Natural killer cell (primary cell): Measurements from ENCODE around the gene EGFL6. TPM values are rescaled to one million over a fixed set of nuclear protein-coding genes. Genes with fewer than 3 reads are reported as not detected.
"Not testable (repeated sequence)": the region's sequence is repeated elsewhere in the genome, so short reads cannot be mapped to it uniquely, and the experiment has no call there.

Source experiments
- ATAC-seq, 3 donors: fragments of 150-1000 bp in 2 of 3; fragments of 200-7000 bp in 1 of 3; cut with Tn5 transposase; 1 replicate in 1 of 3; 2 replicates in 2 of 3; pipeline ENCODE4 v1.10.0; 2021; ENCODE audit warnings: mild to moderate bottlenecking in 2 of 3, moderate library complexity in 2 of 3
- DNase-seq, 2 donors: peaks; one replicate each; pipeline versions ENCODE4 v3.0.0 to v3.0.0-alpha.2; 2013 to 2021; ENCODE audit warnings: mixed read lengths in 1 of 2
- H3K27ac ChIP-seq: one replicate; pipeline ENCODE4 v1.5.1; 2013; ENCODE audit warnings: mild to moderate bottlenecking, low read length
- H3K27me3 ChIP-seq: one replicate; pipeline ENCODE4 v1.6.1; 2013; ENCODE audit warnings: low read length; ENCODE audit not compliant: control insufficient read depth, insufficient read depth
- H3K36me3 ChIP-seq: one replicate; pipeline ENCODE4 v1.6.1; 2013; ENCODE audit warnings: low read length; ENCODE audit not compliant: control insufficient read depth, insufficient read depth
- H3K4me1 ChIP-seq: one replicate; pipeline ENCODE4 v1.6.1; 2013; ENCODE audit warnings: low read length; ENCODE audit not compliant: control insufficient read depth, insufficient read depth
- H3K4me3 ChIP-seq: one replicate; pipeline ENCODE4 v1.5.1; 2013; ENCODE audit warnings: low read length
- H3K9me3 ChIP-seq: one replicate; pipeline ENCODE4 v1.6.1; 2013; ENCODE audit warnings: low read length; ENCODE audit not compliant: control insufficient read depth, insufficient read depth
- H3K27ac Mint-ChIP-seq, 2 donors: one replicate each; pipeline ENCODE4 v1.8.0; 2022; ENCODE audit warnings: mild to moderate bottlenecking in 2 of 2, mixed read lengths in 2 of 2, moderate library complexity in 1 of 2
- H3K27me3 Mint-ChIP-seq, 2 donors: one replicate each; pipeline ENCODE4 v1.8.0; 2022; ENCODE audit warnings: low read depth in 2 of 2, mixed read lengths in 2 of 2
- H3K36me3 Mint-ChIP-seq: one replicate; pipeline ENCODE4 v1.8.0; 2022; ENCODE audit warnings: mixed read lengths
- H3K4me1 Mint-ChIP-seq, 2 donors: one replicate each; pipeline ENCODE4 v1.8.0; 2022; ENCODE audit warnings: mixed read lengths in 2 of 2
- H3K4me3 Mint-ChIP-seq: one replicate; pipeline ENCODE4 v1.8.0; 2022; ENCODE audit warnings: mild to moderate bottlenecking, moderate library complexity, mixed read lengths
- H3K9me3 Mint-ChIP-seq, 2 donors: one replicate each; pipeline ENCODE4 v1.8.0; 2022; ENCODE audit warnings: mixed read lengths in 2 of 2
- CTCF ChIP-seq: fragments of 200-600 bp; IDR thresholded peaks from one replicate; pipeline ENCODE4 v1.8.0; 2022; ENCODE audit warnings: antibody characterized with exemption
- WGBS: methylation state at CpG from one replicate; pipeline ENCODE4 v1.1.7; 2013; ENCODE audit warnings: missing lambda C conversion rate; ENCODE audit not compliant: insufficient coverage; 5-methylcytosine and 5-hydroxymethylcytosine counted together
- intact Hi-C: fragments of 100-400 bp; cut with micrococcal nuclease; formaldehyde crosslinking; loops from one replicate; pipeline ENCODE4 v1.14.2; 2022
- total RNA-seq, 4 donors: library from RNA; stranded (reverse); fragments of 120-200 nt in 1 of 4; gene quantifications; one replicate each; pipeline versions ENCODE4 v1.2.3 to v1.2.4, GENCODE V29; 2013 to 2022

Gene EGFL6
- total RNA-seq, 3 donors from 2014 or later (not counting 1 experiment from before 2014, with no cell fraction given): not detected

GRCh38 chrX:13647709-13648212 lies 78.4 kb downstream of the EGFL6 start:
- intact Hi-C loops: no loop called here
- Histone ChIP-seq H3K36me3 (no peaks in the 10 kb centered on the region), H3K4me3 (no peak overlapping the region), H3K9me3 (no peaks in the 10 kb centered on the region), H3K4me1 (peaks cover 10% of the 10 kb centered on the region), H3K27ac (peak overlapping the region; percentile 70), H3K27me3 (no peaks in the 10 kb centered on the region)
- WGBS: 19% methylated on average over 7 of the region's 8 CpGs
- Mint-ChIP-seq H3K27me3 (peaks cover 0 to 23% of the 10 kb centered on the region in 2 donors), H3K36me3 (no peaks in the 10 kb centered on the region), H3K9me3 (no peaks in the 10 kb centered on the region), H3K4me1 (peaks cover 7 to 11% of the 10 kb centered on the region in 2 donors), H3K27ac (peak overlapping the region; percentile 58 to 94), H3K4me3 (no peak overlapping the region)
- DNase-seq (peak; percentile 56 to 70), ATAC-seq (peak; percentile 69 to 91 (median 77))
- no peak for TF ChIP-seq CTCF

DNA sequence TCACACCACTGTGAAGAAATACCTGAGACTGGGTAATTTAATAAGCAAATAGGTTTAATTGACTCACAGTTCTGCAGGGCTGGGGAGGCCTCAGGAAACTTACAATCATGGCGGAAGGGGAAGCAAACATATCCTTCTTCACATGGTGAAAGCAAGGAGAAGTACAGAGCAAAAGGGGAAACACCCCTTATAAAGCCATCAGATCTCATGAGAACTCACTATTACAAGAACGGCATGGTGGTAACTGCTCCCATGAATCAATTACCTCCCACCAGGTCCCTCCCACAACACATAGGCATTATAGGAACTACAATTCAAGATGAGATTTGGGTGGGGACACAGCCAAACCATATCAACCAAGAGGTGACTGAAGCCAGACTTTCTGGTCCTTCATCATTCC lies 78.9 kb downstream of the EGFL6 start:
- H3K36me3 ChIP-seq, DNase-seq, H3K27me3 ChIP-seq, H3K36me3 Mint-ChIP-seq, H3K9me3 Mint-ChIP-seq, intact Hi-C loops, H3K9me3 ChIP-seq, H3K4me3 ChIP-seq, H3K4me3 Mint-ChIP-seq, ATAC-seq: not testable (repeated sequence)
- H3K27ac Mint-ChIP-seq: peak overlapping the region in 1 of 2 donors; percentile 94
- H3K27ac ChIP-seq: peak overlapping the region; percentile 70
- peaks cover 0 to 23% of the 10 kb centered on the region in 2 donors for H3K27me3 Mint-ChIP-seq
- peaks cover 9 to 11% of the 10 kb centered on the region in 2 donors for H3K4me1 Mint-ChIP-seq
- WGBS: 100% methylated on average over 1 of the region's 2 CpGs
- peaks cover 10% of the 10 kb centered on the region for H3K4me1 ChIP-seq

DNA sequence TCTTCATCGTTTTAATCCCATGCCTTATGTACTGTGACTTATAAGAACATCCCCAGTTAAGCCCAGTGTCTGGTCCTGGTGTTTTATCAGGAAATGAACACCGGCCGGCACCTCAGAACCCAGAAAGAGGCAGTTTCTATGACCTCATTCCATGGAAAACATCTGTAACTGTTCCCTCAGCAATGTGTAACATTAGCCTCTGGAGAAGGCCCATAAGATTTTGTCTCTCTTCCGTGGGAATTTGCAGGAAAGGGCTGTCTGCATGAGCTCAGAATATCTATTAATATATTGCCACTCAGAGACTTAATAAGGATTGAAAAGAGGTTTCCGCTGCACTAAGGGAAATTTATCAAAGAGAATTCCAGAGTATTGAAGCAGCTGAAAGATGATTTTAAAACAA lies 80.4 kb downstream of the EGFL6 start:
- DNase-seq (no peak), ATAC-seq (no peak)
- Histone ChIP-seq H3K27me3 (no peaks in the 10 kb centered on the region), H3K9me3 (no peaks in the 10 kb centered on the region), H3K36me3 (no peaks in the 10 kb centered on the region), H3K27ac (no peak overlapping the region), H3K4me3 (no peak overlapping the region), H3K4me1 (peaks cover 15% of the 10 kb centered on the region)
- peaks cover 0 to 23% of the 10 kb centered on the region in 2 donors for H3K27me3 Mint-ChIP-seq
- 93% methylated on average over 4 of the region's 5 CpGs for WGBS
- intact Hi-C loops: loop anchor here (10.0 kb wide), 2 partner anchors 165 to 1685 kb away; partner anchors contain the start of gene PIGA
- H3K4me3 Mint-ChIP-seq: no peak overlapping the region
- TF ChIP-seq CTCF: no peak
- no peaks in the 10 kb centered on the region for H3K36me3 Mint-ChIP-seq
- peaks cover 11 to 21% of the 10 kb centered on the region in 2 donors for H3K4me1 Mint-ChIP-seq
- H3K9me3 Mint-ChIP-seq: no peaks in the 10 kb centered on the region
- no peak overlapping the region for H3K27ac Mint-ChIP-seq

- H3K27me3 Mint-ChIP-seq: peaks cover 0 to 23% of the 10 kb centered on the region in 2 donors
- H3K36me3 Mint-ChIP-seq: no peaks in the 10 kb centered on the region
- H3K4me1 Mint-ChIP-seq: peaks cover 11 to 26% of the 10 kb centered on the region in 2 donors
- intact Hi-C loops: loop anchor here (10.0 kb wide), 2 partner anchors 166 to 1684 kb away; partner anchors contain the start of gene PIGA
- peaks cover 15% of the 10 kb centered on the region for H3K4me1 ChIP-seq
- H3K4me3 ChIP-seq: no peak overlapping the region
- no peaks in the 10 kb centered on the region for H3K36me3 ChIP-seq
- no peak overlapping the region for H3K27ac Mint-ChIP-seq
- ATAC-seq (no peak), DNase-seq (no peak)
- no peak for TF ChIP-seq CTCF
- H3K27me3 ChIP-seq: no peaks in the 10 kb centered on the region
- no peaks in the 10 kb centered on the region for H3K9me3 ChIP-seq
- H3K4me3 Mint-ChIP-seq: no peak overlapping the region
- H3K9me3 Mint-ChIP-seq: no peaks in the 10 kb centered on the region
- WGBS: no CpG with 5 or more reads among the region's 1 CpG
- H3K27ac ChIP-seq: no peak overlapping the region
These were observed 80.9 kb downstream of the EGFL6 start for GRCh38 chrX:13650318-13650717.
